ENCODE results near the gene MBD6.

DNA sequence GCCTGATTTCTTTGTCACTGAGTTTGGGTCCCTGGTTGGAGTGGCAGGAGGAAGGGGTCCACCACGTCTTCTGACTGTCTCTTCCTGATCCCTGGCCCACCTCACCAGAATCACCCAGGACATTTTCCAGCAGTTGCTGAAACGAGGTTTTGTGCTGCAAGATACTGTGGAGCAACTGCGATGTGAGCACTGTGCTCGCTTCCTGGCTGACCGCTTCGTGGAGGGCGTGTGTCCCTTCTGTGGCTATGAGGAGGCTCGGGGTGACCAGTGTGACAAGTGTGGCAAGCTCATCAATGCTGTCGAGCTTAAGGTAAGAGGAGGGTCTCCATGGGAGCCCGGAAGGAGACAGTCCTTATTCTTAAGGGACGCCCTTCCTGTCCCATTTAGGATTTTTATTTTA is 22.4 kb upstream of the MBD6 start:
- TF ChIP-seq, protein P1, sequence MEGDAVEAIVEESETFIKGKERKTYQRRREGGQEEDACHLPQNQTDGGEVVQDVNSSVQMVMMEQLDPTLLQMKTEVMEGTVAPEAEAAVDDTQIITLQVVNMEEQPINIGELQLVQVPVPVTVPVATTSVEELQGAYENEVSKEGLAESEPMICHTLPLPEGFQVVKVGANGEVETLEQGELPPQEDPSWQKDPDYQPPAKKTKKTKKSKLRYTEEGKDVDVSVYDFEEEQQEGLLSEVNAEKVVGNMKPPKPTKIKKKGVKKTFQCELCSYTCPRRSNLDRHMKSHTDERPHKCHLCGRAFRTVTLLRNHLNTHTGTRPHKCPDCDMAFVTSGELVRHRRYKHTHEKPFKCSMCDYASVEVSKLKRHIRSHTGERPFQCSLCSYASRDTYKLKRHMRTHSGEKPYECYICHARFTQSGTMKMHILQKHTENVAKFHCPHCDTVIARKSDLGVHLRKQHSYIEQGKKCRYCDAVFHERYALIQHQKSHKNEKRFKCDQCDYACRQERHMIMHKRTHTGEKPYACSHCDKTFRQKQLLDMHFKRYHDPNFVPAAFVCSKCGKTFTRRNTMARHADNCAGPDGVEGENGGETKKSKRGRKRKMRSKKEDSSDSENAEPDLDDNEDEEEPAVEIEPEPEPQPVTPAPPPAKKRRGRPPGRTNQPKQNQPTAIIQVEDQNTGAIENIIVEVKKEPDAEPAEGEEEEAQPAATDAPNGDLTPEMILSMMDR (IDR thresholded peaks at IDR 0.05): no peak
- TF ChIP-seq, protein P2, sequence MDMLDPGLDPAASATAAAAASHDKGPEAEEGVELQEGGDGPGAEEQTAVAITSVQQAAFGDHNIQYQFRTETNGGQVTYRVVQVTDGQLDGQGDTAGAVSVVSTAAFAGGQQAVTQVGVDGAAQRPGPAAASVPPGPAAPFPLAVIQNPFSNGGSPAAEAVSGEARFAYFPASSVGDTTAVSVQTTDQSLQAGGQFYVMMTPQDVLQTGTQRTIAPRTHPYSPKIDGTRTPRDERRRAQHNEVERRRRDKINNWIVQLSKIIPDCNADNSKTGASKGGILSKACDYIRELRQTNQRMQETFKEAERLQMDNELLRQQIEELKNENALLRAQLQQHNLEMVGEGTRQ (IDR thresholded peaks at IDR 0.05): no peak
- no peak for TF ChIP-seq RFX5 (IDR thresholded peaks at IDR 0.05)
- TF ChIP-seq POLR2A (IDR thresholded peaks at IDR 0.05; ENCODE audit: low read length): no peak

All from A549 (cell line).